Measurements from ENCODE around the gene PLEKHM1.

Gene PLEKHM1

GRCh38 chr17:45395569-45396415, 94.7 kb downstream of the PLEKHM1 start:
- DNase-seq: no peak

DNA sequence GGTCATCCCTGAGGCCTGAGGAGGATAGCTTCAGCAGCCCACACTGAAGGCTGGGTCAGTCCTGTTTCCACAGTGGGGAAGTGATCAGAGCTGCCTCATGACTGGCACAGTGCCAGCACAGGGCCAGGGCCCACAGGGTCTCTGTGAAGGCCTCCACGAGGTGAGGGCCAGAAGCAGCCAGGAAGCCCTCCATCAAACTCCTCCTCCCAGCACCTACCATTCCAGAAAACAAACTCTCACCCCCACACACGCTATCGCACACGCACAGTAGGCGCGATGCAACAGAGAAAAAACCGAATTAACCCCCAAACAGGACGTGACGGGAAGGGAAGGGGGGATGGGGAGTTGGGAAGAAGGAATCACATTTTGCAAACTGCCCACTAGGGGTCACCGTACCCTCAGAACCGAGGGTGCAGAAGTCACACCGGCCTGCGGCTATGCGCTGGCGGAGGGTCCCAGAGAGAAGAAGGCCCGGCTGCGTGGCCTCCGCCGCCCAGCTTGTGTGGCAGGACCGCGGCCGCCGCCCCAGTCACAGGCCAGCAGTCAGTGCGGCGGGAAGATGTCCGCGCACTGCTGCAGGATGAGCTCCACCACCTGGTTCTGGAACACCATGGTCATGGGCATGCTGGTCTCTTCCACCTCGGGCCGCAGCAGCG, 95.5 kb downstream of the PLEKHM1 start:
- no peak for DNase-seq

DNA sequence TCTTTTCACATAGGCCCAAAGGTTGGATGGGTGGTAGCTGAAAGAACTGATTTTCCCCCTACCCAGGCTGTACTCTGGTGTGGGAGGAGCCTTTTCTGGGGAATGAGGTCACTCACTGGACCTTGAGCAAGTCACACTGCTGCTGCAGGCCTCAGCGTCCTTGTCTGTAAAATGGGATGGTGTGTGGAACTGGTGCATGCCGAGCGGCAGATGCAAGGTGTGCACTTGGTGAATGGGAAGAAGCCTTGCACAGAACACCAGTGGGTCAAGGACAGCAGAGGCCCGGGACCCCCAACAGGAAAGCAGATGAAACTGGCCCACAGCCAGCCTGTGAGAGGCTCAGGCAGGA, 96.0 kb downstream of the PLEKHM1 start:
- no peak for DNase-seq

DNA sequence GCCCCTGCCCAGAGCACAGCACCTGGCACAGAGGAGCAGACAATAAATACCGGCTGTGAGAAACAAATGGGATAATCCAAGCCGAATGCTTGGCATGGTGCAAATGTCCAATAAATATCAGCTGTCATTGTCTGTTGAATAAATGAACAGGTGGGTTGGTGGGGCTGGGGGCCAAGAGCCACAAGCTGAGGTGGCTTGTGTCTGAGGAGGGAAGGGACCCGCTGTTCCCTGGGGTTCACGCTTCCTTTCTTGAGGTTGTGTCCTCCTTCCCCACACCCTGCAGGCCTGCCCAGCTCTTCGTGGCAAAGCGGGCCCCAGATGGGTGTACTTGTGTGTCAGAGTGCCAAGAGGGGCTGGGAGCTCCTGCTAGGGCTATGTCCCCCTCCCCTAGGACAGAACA, 96.4 kb downstream of the PLEKHM1 start:
- DNase-seq: no peak

GRCh38 chr17:45393411-45393810, 97.1 kb downstream of the PLEKHM1 start:
- no peak for DNase-seq

GRCh38 chr17:45391918-45392317, 98.6 kb downstream of the PLEKHM1 start:
- DNase-seq: no peak

DNA sequence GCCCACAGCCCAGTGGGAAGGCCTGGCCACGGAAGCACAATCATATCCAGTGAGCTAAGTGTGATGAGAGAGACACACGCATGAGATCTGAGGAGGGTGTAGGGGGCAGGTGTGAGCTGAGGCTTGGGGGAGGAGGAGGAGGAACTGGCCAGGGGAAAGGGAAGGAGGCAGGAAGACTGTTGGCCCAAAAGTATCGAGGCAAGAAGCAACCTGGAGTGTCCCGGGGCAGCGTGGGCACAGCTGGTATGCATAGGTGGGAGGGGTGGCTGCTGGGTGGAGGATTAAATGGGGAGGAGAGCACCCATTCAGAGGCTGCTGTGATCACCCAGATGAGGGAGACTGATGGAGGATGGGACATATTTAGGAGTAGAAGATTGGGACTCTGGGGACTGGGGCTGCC, 99.2 kb downstream of the PLEKHM1 start:
- DNase-seq: no peak

DNA sequence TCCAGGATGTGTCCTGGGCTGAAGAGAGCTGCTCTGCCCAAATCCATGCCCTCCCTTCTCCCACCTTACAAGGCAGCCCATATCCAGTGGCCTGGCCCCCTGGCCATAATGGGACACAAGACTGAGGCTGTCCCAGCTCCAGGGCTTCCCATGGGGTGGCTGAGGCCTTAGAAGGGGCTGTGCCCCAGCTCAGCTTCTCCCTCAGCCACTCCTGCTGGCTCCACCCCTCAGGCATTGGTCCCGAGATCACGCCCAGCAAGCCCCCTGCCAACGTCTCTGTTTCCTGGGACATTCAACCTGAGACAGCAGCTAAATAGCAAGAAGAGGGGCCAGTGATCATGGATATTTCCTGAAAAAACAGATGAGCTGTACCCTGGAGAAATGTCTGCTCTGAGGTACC, 101.2 kb downstream of the PLEKHM1 start:
- no peak for DNase-seq

DNA sequence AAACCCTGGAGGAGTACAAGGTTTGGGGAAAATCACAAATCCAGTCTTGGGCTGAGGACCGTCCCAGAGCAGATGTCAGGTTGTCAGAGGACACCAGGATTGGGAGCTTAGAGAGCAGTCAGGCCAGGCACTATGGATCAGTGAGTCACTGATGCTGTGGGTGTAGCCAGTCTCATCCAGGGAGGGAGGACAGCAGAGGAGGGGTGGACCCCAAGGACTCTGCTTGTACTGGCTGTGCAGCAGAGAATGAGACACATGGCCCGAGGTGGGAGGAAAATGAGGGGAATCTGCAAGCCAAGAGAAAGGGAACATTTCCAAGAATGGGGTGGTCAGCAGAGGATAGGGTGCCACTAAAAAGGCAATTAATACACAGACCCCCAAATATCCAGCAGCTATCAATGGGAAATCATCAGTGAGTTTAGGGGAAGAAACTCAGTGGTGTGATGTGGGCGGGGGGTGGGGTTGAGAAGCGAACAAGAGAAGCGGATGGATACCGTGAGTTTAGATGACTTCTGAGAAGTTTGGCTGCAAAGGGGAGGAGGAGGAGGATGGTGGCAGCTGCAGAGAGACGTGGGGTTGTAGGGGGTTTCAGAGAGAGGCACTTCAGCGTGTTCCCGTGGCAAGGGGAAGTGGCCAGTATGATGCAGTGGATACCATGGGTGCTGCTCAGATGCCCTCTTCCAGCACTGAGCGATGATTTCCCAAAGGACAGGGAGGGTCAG, 101.8 kb downstream of the PLEKHM1 start:
- DNase-seq: no peak

DNA sequence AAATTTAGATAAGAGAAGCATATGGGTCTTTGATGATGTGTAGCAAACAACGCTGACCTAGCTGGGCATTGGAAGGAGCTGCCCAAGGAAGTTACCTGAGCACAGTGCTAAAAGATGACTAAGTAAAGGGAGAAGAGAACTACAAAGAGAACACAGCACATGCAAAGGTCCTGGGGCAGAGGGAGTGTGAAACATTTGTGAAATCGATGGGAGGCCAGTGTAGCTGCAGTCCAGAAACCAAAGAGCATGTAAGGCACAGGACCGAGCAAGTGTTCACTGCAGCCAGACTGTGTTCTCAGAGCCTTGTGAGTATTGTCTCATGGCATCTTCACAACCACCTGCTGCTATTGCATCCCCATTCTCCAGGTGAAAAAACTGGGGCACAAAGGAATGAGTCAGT, 102.8 kb downstream of the PLEKHM1 start:
- no peak for DNase-seq

DNA sequence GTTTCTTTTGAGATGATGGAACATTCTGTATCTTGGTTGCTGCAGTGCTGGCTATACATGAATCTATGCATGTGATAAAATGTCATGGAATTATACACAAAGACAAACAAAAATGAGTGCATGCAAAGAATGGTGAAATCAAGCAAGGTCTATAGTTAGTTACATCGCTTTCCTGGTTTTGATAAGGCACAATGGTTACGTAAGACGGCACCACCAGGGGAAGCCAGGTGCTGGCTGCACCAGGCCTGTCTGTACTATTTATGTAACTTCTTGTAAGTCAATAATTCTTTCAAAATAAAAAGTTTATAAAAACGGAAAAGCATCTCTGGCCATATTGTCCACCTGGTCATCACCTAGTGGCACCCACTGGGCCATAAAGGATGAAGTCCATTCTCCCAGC, 104.3 kb downstream of the PLEKHM1 start:
- DNase-seq: no peak
